LoVo (cell line): ENCODE measurements around the gene MACROD2.

Source experiments
- DNase-seq: peaks from one replicate; pipeline ENCODE4 v3.0.0-alpha.2; 2016; ENCODE audit warnings: low spot score

The MACROD2 gene

GRCh38 chr20:15675061-15675514, 1679.8 kb downstream of the MACROD2 start:
- DNase-seq: no peak

- DNase-seq: no peak
These were observed 1680.6 kb downstream of the MACROD2 start for GRCh38 chr20:15675813-15676484.

- no peak for DNase-seq
These were observed 1681.5 kb downstream of the MACROD2 start for GRCh38 chr20:15676815-15677214.

- no peak for DNase-seq
These were observed 1687.4 kb downstream of the MACROD2 start for GRCh38 chr20:15682690-15683089.

- no peak for DNase-seq
These were observed 1697.3 kb downstream of the MACROD2 start for GRCh38 chr20:15692570-15692969.

- no peak for DNase-seq
These were observed 1704.3 kb downstream of the MACROD2 start for GRCh38 chr20:15699431-15700146.

GRCh38 chr20:15700147-15700765, 1704.9 kb downstream of the MACROD2 start:
- DNase-seq: no peak

GRCh38 chr20:15702161-15702560, 1706.8 kb downstream of the MACROD2 start:
- no peak for DNase-seq

- peak; percentile 55 for DNase-seq
These were observed 1708.0 kb downstream of the MACROD2 start for GRCh38 chr20:15703171-15703911.

- no peak for DNase-seq
These were observed 1710.7 kb downstream of the MACROD2 start for GRCh38 chr20:15705975-15706374.

- no peak for DNase-seq
These were observed 1711.4 kb downstream of the MACROD2 start for GRCh38 chr20:15706719-15707118.

GRCh38 chr20:15708984-15709598, 1713.8 kb downstream of the MACROD2 start:
- DNase-seq: no peak

GRCh38 chr20:15710636-15711035, 1715.3 kb downstream of the MACROD2 start:
- no peak for DNase-seq

GRCh38 chr20:15711177-15711576, 1715.9 kb downstream of the MACROD2 start:
- DNase-seq: no peak

GRCh38 chr20:15716256-15716655, 1720.9 kb downstream of the MACROD2 start:
- DNase-seq: no peak

GRCh38 chr20:15726416-15726815, 1731.1 kb downstream of the MACROD2 start:
- no peak for DNase-seq

- DNase-seq: no peak
These were observed 1738.7 kb downstream of the MACROD2 start for GRCh38 chr20:15734052-15734451.

GRCh38 chr20:15739035-15739434, 1743.7 kb downstream of the MACROD2 start:
- no peak for DNase-seq

- no peak for DNase-seq
These were observed 1744.9 kb downstream of the MACROD2 start for GRCh38 chr20:15740046-15740775.

GRCh38 chr20:15742087-15742486, 1746.8 kb downstream of the MACROD2 start:
- no peak for DNase-seq

GRCh38 chr20:15742627-15743026, 1747.3 kb downstream of the MACROD2 start:
- DNase-seq: no peak
